ENCODE data around the gene TRERF1. TPM values are rescaled to one million over a fixed set of nuclear protein-coding genes. Genes with fewer than 3 reads are reported as not detected.

Gene TRERF1
- total RNA-seq, 2 donors from 2014 or later = 9.5 to 34.8 TPM

DNA sequence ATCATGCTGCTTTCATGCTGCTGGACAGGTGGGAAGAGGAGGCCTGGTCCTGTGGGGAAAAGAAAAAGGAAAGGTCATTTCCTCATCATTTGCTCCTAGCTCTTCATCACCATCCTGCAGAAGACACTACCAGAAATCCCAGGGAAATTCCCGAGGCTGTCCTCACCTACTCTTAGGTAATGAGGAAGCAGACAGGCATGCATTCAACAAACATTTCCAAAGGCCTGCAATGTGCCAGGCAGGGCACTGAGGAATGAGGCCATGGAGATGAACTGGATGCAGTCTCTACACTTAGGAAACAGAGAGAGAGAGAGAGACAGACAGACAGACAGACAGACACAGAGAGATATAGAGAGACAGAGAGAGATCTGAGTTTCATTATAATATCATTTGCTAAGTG is 151.0 kb downstream of the TRERF1 start:
- H3K9me3 ChIP-seq = no peaks in the 10 kb centered on the region
- TF ChIP-seq POLR2A (IDR thresholded peaks at IDR 0.05) (no peak), POLR2AphosphoS5 (IDR thresholded peaks at IDR 0.05) (no peak)
- TF ChIP-seq, protein P1, sequence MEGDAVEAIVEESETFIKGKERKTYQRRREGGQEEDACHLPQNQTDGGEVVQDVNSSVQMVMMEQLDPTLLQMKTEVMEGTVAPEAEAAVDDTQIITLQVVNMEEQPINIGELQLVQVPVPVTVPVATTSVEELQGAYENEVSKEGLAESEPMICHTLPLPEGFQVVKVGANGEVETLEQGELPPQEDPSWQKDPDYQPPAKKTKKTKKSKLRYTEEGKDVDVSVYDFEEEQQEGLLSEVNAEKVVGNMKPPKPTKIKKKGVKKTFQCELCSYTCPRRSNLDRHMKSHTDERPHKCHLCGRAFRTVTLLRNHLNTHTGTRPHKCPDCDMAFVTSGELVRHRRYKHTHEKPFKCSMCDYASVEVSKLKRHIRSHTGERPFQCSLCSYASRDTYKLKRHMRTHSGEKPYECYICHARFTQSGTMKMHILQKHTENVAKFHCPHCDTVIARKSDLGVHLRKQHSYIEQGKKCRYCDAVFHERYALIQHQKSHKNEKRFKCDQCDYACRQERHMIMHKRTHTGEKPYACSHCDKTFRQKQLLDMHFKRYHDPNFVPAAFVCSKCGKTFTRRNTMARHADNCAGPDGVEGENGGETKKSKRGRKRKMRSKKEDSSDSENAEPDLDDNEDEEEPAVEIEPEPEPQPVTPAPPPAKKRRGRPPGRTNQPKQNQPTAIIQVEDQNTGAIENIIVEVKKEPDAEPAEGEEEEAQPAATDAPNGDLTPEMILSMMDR (IDR thresholded peaks at IDR 0.05) = no peak
- no peak overlapping the region for H3K27ac ChIP-seq
- no peaks in the 10 kb centered on the region for H3K36me3 ChIP-seq
- intact Hi-C loops (cut with DNase I) = no loop called here
- no peaks in the 10 kb centered on the region for H3K27me3 ChIP-seq (replicated peaks; ENCODE audit: insufficient read depth)
- H3K4me3 ChIP-seq = no peak overlapping the region
- H3K4me1 ChIP-seq (replicated peaks) = no peaks in the 10 kb centered on the region
- WGBS = 75% methylated on average over 1 of the region's 1 CpG
- no peak for DNase-seq (ENCODE audit: low spot score)

DNA sequence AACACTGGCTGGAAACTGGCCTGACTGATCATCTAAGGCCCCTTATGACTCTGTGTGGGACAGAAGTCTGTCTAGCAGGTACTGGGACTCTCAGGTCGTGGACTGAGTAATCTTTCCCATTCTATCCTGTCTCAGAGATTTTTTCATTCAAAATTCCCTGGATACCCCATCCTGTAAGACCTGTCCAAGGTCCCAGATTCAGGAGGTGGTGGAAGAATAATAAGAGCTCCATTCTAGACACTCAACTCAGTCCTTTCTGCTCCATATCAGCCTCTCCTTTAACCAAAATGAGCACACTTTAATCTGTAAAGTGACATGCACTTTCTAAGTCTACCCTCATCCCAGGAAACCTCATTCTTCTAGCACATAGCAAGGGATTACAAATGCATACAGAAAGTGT is 151.5 kb downstream of the TRERF1 start:
- H3K4me3 ChIP-seq = no peak overlapping the region
- H3K27ac ChIP-seq = no peak overlapping the region
- no peaks in the 10 kb centered on the region for H3K27me3 ChIP-seq (replicated peaks; ENCODE audit: insufficient read depth)
- intact Hi-C loops (cut with DNase I) = no loop called here
- no peak for DNase-seq (ENCODE audit: low spot score)
- 84% methylated on average over 1 of the region's 1 CpG for WGBS
- no peaks in the 10 kb centered on the region for H3K36me3 ChIP-seq
- no peaks in the 10 kb centered on the region for H3K9me3 ChIP-seq
- TF ChIP-seq POLR2AphosphoS5 (IDR thresholded peaks at IDR 0.05) (no peak), POLR2A (IDR thresholded peaks at IDR 0.05) (no peak)
- TF ChIP-seq, protein P1 (IDR thresholded peaks at IDR 0.05) = no peak
- H3K4me1 ChIP-seq (replicated peaks) = no peaks in the 10 kb centered on the region

DNA sequence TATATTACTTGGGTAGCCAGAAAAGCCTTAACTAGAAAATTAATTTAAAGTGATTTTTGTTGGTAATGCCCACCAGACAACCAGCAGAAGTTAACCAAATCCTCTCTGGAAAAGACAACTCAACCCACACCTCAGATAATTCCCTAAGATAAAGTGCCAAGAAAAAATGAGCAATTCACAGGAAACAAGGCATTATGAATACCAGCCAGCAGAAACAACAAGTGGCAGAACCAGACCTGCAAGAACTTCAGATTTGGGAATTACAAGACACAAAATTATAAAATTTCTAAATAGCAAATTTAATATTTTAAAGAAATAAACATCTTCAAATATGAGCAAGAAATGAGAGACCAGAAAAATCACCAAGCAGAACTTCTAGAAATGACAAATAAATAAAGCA is 154.1 kb downstream of the TRERF1 start:
- intact Hi-C loops (cut with DNase I) = no loop called here
- H3K4me1 ChIP-seq (replicated peaks) = no peaks in the 10 kb centered on the region
- H3K36me3 ChIP-seq = no peaks in the 10 kb centered on the region
- TF ChIP-seq, protein P1 (IDR thresholded peaks at IDR 0.05) = no peak
- TF ChIP-seq POLR2AphosphoS5 (IDR thresholded peaks at IDR 0.05) = no peak
- TF ChIP-seq POLR2A (IDR thresholded peaks at IDR 0.05) = no peak
- H3K27ac ChIP-seq = no peak overlapping the region
- no peaks in the 10 kb centered on the region for H3K9me3 ChIP-seq
- no peak for DNase-seq (ENCODE audit: low spot score)
- no peak overlapping the region for H3K4me3 ChIP-seq
- no peaks in the 10 kb centered on the region for H3K27me3 ChIP-seq (replicated peaks; ENCODE audit: insufficient read depth)

DNA sequence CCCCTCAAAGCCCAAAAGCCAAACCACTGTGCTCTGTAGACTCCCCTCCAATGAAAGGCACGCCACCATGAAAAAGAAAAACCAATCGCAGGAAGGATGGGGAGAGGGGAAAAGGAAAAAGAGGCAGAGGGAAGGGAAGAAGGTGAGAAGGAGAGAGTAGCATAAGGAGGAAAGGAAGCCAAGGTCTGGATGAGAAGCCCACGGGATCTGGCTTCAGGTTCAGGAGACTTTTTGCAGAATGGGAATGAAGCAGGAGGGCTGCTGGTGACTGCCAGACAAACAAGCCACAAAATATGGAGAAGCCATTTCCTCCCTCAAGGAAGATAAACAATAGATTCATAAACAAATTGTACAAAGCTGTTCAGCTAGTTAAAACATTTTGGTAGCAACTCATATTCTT is 155.1 kb downstream of the TRERF1 start:
- no peak for DNase-seq (ENCODE audit: low spot score)
- H3K4me1 ChIP-seq (replicated peaks) = no peaks in the 10 kb centered on the region
- H3K27ac ChIP-seq = no peak overlapping the region
- 87% methylated on average over 3 of the region's 3 CpGs for WGBS
- H3K36me3 ChIP-seq = no peaks in the 10 kb centered on the region
- intact Hi-C loops (cut with DNase I) = no loop called here
- no peak overlapping the region for H3K4me3 ChIP-seq
- TF ChIP-seq POLR2AphosphoS5 (IDR thresholded peaks at IDR 0.05) (no peak), POLR2A (IDR thresholded peaks at IDR 0.05) (no peak)
- TF ChIP-seq, protein P1 (IDR thresholded peaks at IDR 0.05) = no peak
- H3K9me3 ChIP-seq = no peaks in the 10 kb centered on the region
- no peaks in the 10 kb centered on the region for H3K27me3 ChIP-seq (replicated peaks; ENCODE audit: insufficient read depth)

DNA sequence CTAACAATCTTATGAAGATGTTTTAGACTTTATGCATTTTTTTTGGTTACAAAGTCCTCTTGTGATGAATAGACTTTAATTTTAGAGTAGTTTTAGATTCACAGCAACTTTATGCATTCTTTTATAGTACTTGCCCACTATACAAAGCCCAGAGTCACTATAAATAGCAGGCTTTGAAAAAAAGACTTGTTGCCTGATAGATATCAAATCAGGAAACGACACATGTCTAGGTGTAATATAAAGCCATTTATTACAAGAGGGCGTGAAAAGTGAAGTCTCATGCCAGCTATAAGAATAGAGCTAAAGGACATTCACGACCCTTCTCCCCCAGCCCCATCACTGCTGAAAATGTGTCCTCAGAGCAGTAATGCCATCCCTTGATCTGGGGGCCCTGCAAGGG is 156.0 kb downstream of the TRERF1 start:
- Histone ChIP-seq H3K36me3 (no peaks in the 10 kb centered on the region), H3K4me3 (no peak overlapping the region), H3K27me3 (replicated peaks; ENCODE audit: insufficient read depth) (no peaks in the 10 kb centered on the region), H3K9me3 (no peaks in the 10 kb centered on the region), H3K27ac (no peak overlapping the region), H3K4me1 (replicated peaks) (no peaks in the 10 kb centered on the region)
- TF ChIP-seq, protein P1 (IDR thresholded peaks at IDR 0.05) = no peak
- TF ChIP-seq POLR2AphosphoS5 (IDR thresholded peaks at IDR 0.05) (no peak), POLR2A (IDR thresholded peaks at IDR 0.05) (no peak)
- DNase-seq (ENCODE audit: low spot score) = no peak
- intact Hi-C loops (cut with DNase I) = no loop called here
- WGBS = 78% methylated on average over 3 of the region's 3 CpGs

Measured in prostate gland (tissue), 2 donors.